Prostate gland (tissue), 2 donors: Measurements from ENCODE around the gene EPN1. TPM values are rescaled to one million over a fixed set of nuclear protein-coding genes. Genes with fewer than 3 reads are reported as not detected.

Experiments
- DNase-seq: peaks from one replicate; pipeline ENCODE4 v3.0.0-alpha.2; 2019; ENCODE audit warnings: low spot score
- H3K27ac ChIP-seq, 2 donors: fragments of 200-600 bp; sonication (generic); 2 replicates each; pipeline ENCODE4 v1.5.1; 2017 to 2019
- H3K27me3 ChIP-seq: fragments of 200-600 bp; sonication (generic); replicated peaks from 2 replicates; pipeline ENCODE4 v1.5.1; 2019; ENCODE audit not compliant: insufficient read depth
- H3K36me3 ChIP-seq, 2 donors: fragments of 200-600 bp; sonication (generic); 1 replicate in 1 of 2; 2 replicates in 1 of 2; pipeline versions ENCODE4 v1.5.1 to v1.8.1; 2017 to 2019
- H3K4me1 ChIP-seq: fragments of 200-600 bp; sonication (generic); replicated peaks from 2 replicates; pipeline ENCODE4 v1.5.1; 2019
- H3K4me3 ChIP-seq, 2 donors: fragments of 200-600 bp; sonication (generic); 2 replicates each; pipeline ENCODE4 v1.5.1; 2017 to 2019
- H3K9me3 ChIP-seq: fragments of 200-600 bp; sonication (generic); 2 replicates; pipeline ENCODE4 v1.5.1; 2017
- CTCF ChIP-seq, 4 experiments: fragments of 200-600 bp in 2 of 4; fragments of 450-650 bp in 2 of 4; sonication (generic) in 2 of 4; IDR thresholded peaks; 1 replicate in 3 of 4; 2 replicates in 1 of 4; pipeline ENCODE4 v1.5.1; 2016 to 2019; ENCODE audit warnings: antibody characterized with exemption in 4 of 4, mild to moderate bottlenecking in 2 of 4, moderate library complexity in 2 of 4
- POLR2A ChIP-seq: fragments of 450-650 bp; IDR thresholded peaks from one replicate; pipeline ENCODE4 v1.6.1; 2016; ENCODE audit warnings: antibody characterized with exemption, mild to moderate bottlenecking
- POLR2AphosphoS5 ChIP-seq: sonication (generic); formaldehyde crosslinking; IDR thresholded peaks from one replicate; pipeline ENCODE4 v1.6.1; 2017; ENCODE audit warnings: antibody characterized with exemption
- WGBS: methylation state at CpG from one replicate; pipeline ENCODE4 v1.1.5; 2018; 5-methylcytosine and 5-hydroxymethylcytosine counted together
- intact Hi-C: fragments of 100-400 bp; cut with DNase I; formaldehyde crosslinking; loops from one replicate; pipeline ENCODE4 v1.14.2; 2022
- total RNA-seq, 2 donors: library from RNA; depleted of rRNA; stranded (reverse); fragments of >200 nt; gene quantifications; one replicate each; pipeline ENCODE4 v1.1.0, GENCODE V29; 2016

The EPN1 gene
- total RNA-seq, result 100 to 1,000 TPM; 160 to 345 TPM

- H3K36me3 ChIP-seq, result peaks cover 11 to 14% of the 10 kb centered on the region in 2 donors
- WGBS, result under 1% methylated on average over 78 of the region's 101 CpGs
- TF ChIP-seq POLR2AphosphoS5 (peak; percentile 96), CTCF (IDR thresholded peaks at IDR 0.05) (peak in 1 of 4 experiments; percentile 27), POLR2A (peak; percentile 53)
- H3K27ac ChIP-seq, result peak within 1 kb of the TSS; percentile 85 to 96
- intact Hi-C loops, result no loop called here
- peak; percentile 95 for DNase-seq
- no peaks in the 10 kb centered on the region for H3K27me3 ChIP-seq
- H3K4me3 ChIP-seq, result peak within 1 kb of the TSS; percentile 94 to 99
- H3K9me3 ChIP-seq, result no peaks in the 10 kb centered on the region
- H3K4me1 ChIP-seq, result peaks cover 10% of the 10 kb centered on the region
Measured at GRCh38 chr19:55674841-55675660, at the start of gene EPN1. Gene EPN1 (plus strand): TSS chr19:55675226. CDS start chr19:55678628, 3,402 bp downstream.

GRCh38 chr19:55626350-55626749, 48.7 kb upstream of the EPN1 start:
- intact Hi-C loops, result no loop called here
- 88% methylated on average over 11 of the region's 11 CpGs for WGBS

GRCh38 chr19:55632463-55632834, 42.6 kb upstream of the EPN1 start:
- H3K4me3 ChIP-seq, result no peak overlapping the region
- WGBS, result 25% methylated on average over 3 of the region's 3 CpGs
- TF ChIP-seq POLR2AphosphoS5 (peak; percentile 73), CTCF (IDR thresholded peaks at IDR 0.05) (peak; percentile 79 to 91 (median 89)), POLR2A (no peak)
- peaks cover 12% of the 10 kb centered on the region for H3K4me1 ChIP-seq
- H3K27me3 ChIP-seq, result no peaks in the 10 kb centered on the region
- intact Hi-C loops, result loop anchor here (2.0 kb wide), 1 partner anchor 116 kb away; no protein-coding TSS in a partner anchor
- no peaks in the 10 kb centered on the region for H3K9me3 ChIP-seq
- peak overlapping the region in 1 of 2 donors; percentile 52 for H3K27ac ChIP-seq
- H3K36me3 ChIP-seq, result no peaks in the 10 kb centered on the region
- peak; percentile 93 for DNase-seq

More at GRCh38 chr19:55626350-55626749, 48.7 kb upstream of the EPN1 start:
- DNase-seq, result no peak
- TF ChIP-seq CTCF (IDR thresholded peaks at IDR 0.05) (no peak), POLR2AphosphoS5 (no peak), POLR2A (no peak)
- Histone ChIP-seq H3K27ac (no peak overlapping the region), H3K4me1 (no peaks in the 10 kb centered on the region), H3K27me3 (no peaks in the 10 kb centered on the region), H3K9me3 (no peaks in the 10 kb centered on the region), H3K36me3 (no peaks in the 10 kb centered on the region), H3K4me3 (no peak overlapping the region)

GRCh38 chr19:55633861-55634260, 41.2 kb upstream of the EPN1 start:
- TF ChIP-seq CTCF (IDR thresholded peaks at IDR 0.05) (no peak), POLR2AphosphoS5 (no peak), POLR2A (no peak)
- peak overlapping the region in 1 of 2 donors; percentile 93 for H3K27ac ChIP-seq
- DNase-seq, result no peak
- intact Hi-C loops, result loop anchor here (2.0 kb wide), 1 partner anchor 117 kb away; no protein-coding TSS in a partner anchor
- H3K9me3 ChIP-seq, result no peaks in the 10 kb centered on the region
- no peaks in the 10 kb centered on the region for H3K27me3 ChIP-seq
- H3K36me3 ChIP-seq, result no peaks in the 10 kb centered on the region
- WGBS, result 67% methylated on average over 8 of the region's 8 CpGs
- H3K4me1 ChIP-seq, result peaks cover 12% of the 10 kb centered on the region
- H3K4me3 ChIP-seq, result no peak overlapping the region
